ENCODE data around the gene TOX3. TPM values are rescaled to one million over a fixed set of nuclear protein-coding genes. Genes with fewer than 3 reads are reported as not detected.

Gene TOX3
- total RNA-seq, 1 experiment from 2014 or later = 16.6 TPM

GRCh38 chr16:52446080-52446479 is 100.9 kb downstream of the TOX3 start:
- Histone ChIP-seq H3K27ac (ENCODE audit: low read depth, low read length, poor library complexity, severe bottlenecking) (peak overlapping the region; percentile 31), H3K4me3 (ENCODE audit: low read depth, low read length, poor library complexity, severe bottlenecking) (no peak overlapping the region), H3K4me1 (ENCODE audit: insufficient read depth, low read length, poor library complexity, severe bottlenecking) (peaks cover 10% of the 10 kb centered on the region), H3K36me3 (ENCODE audit: insufficient read depth, low read length, poor library complexity, severe bottlenecking) (peaks cover 12% of the 10 kb centered on the region), H3K9me3 (ENCODE audit: low read depth, low read length, poor library complexity, severe bottlenecking) (no peaks in the 10 kb centered on the region), H3K27me3 (replicated peaks; ENCODE audit: insufficient read depth, low read depth, low read length, poor library complexity) (peaks cover 7% of the 10 kb centered on the region)
- intact Hi-C loops (cut with micrococcal nuclease; ENCODE audit: unreplicated experiment) = no loop called here
- peak; percentile 68 for DNase-seq (ENCODE audit: low spot score)
- CTCF ChIA-PET = no interaction called here
- no peak for TF ChIP-seq EZH2 (IDR thresholded peaks at IDR 0.05; ENCODE audit: borderline replicate concordance, low read depth, low read length, poor library complexity, severe bottlenecking)
- no peak for TF ChIP-seq CTCF (conservative IDR thresholded peaks at IDR 0.05; ENCODE audit: low read depth, low read length)
- no TSS peak for BruUV-seq (replicated peaks)
- POLR2A ChIA-PET (ENCODE audit: low non-redundant PET) = no interaction called here

GRCh38 chr16:52441886-52442285 is 105.1 kb downstream of the TOX3 start:
- ChIA-PET POLR2A (ENCODE audit: low non-redundant PET) (no interaction called here), CTCF (no interaction called here)
- H3K4me3 ChIP-seq (ENCODE audit: low read depth, low read length, poor library complexity, severe bottlenecking) = no peak overlapping the region
- intact Hi-C loops (cut with micrococcal nuclease; ENCODE audit: unreplicated experiment) = no loop called here
- TF ChIP-seq CTCF (conservative IDR thresholded peaks at IDR 0.05; ENCODE audit: low read depth, low read length) (no peak), EZH2 (IDR thresholded peaks at IDR 0.05; ENCODE audit: borderline replicate concordance, low read depth, low read length, poor library complexity, severe bottlenecking) (no peak)
- H3K27ac ChIP-seq (ENCODE audit: low read depth, low read length, poor library complexity, severe bottlenecking) = no peak overlapping the region
- peaks cover 27% of the 10 kb centered on the region for H3K36me3 ChIP-seq (ENCODE audit: insufficient read depth, low read length, poor library complexity, severe bottlenecking)
- H3K9me3 ChIP-seq (ENCODE audit: low read depth, low read length, poor library complexity, severe bottlenecking) = no peaks in the 10 kb centered on the region
- BruUV-seq (replicated peaks) = no TSS peak
- H3K27me3 ChIP-seq (replicated peaks; ENCODE audit: insufficient read depth, low read depth, low read length, poor library complexity) = peaks cover 1% of the 10 kb centered on the region
- no peak for DNase-seq (ENCODE audit: low spot score)
- peaks cover 4% of the 10 kb centered on the region for H3K4me1 ChIP-seq (ENCODE audit: insufficient read depth, low read length, poor library complexity, severe bottlenecking)

- no peaks in the 10 kb centered on the region for H3K4me1 ChIP-seq (ENCODE audit: insufficient read depth, low read length, poor library complexity, severe bottlenecking)
- TF ChIP-seq CTCF (conservative IDR thresholded peaks at IDR 0.05; ENCODE audit: low read depth, low read length) (no peak), EZH2 (IDR thresholded peaks at IDR 0.05; ENCODE audit: borderline replicate concordance, low read depth, low read length, poor library complexity, severe bottlenecking) (no peak)
- H3K27me3 ChIP-seq (replicated peaks; ENCODE audit: insufficient read depth, low read depth, low read length, poor library complexity) = no peaks in the 10 kb centered on the region
- ChIA-PET CTCF (no interaction called here), POLR2A (ENCODE audit: low non-redundant PET) (no interaction called here)
- DNase-seq (ENCODE audit: low spot score) = no peak
- H3K27ac ChIP-seq (ENCODE audit: low read depth, low read length, poor library complexity, severe bottlenecking) = no peak overlapping the region
- peaks cover 27% of the 10 kb centered on the region for H3K36me3 ChIP-seq (ENCODE audit: insufficient read depth, low read length, poor library complexity, severe bottlenecking)
- H3K9me3 ChIP-seq (ENCODE audit: low read depth, low read length, poor library complexity, severe bottlenecking) = no peaks in the 10 kb centered on the region
- intact Hi-C loops (cut with micrococcal nuclease; ENCODE audit: unreplicated experiment) = no loop called here
- H3K4me3 ChIP-seq (ENCODE audit: low read depth, low read length, poor library complexity, severe bottlenecking) = no peak overlapping the region
- BruUV-seq (replicated peaks) = no TSS peak
Measured at GRCh38 chr16:52440248-52440647, 106.7 kb downstream of the TOX3 start.
